Astrocyte (in vitro differentiated cells and primary cell): Measurements from ENCODE around the gene KCNJ18. TPM values are rescaled to one million over a fixed set of nuclear protein-coding genes. Genes with fewer than 3 reads are reported as not detected.
"Not testable (repeated sequence)": the region's sequence is repeated elsewhere in the genome, so short reads cannot be mapped to it uniquely, and the experiment has no call there.

Experiments used
- DNase-seq: peaks from one replicate; pipeline ENCODE4 v3.0.0-alpha.2; 2010; ENCODE audit warnings: low read depth
- FAIRE-seq: peaks from 2 replicates; lab custom pipeline; 2011; peaks lifted over from hg19 to GRCh38; lab: Jason Lieb, UNC
- H2AFZ ChIP-seq: 2 replicates; pipeline ENCODE4 v1.6.0; 2012; ENCODE audit warnings: low read depth, low read length, inconsistent platforms
- H3K27ac ChIP-seq: 2 replicates; pipeline ENCODE4 v1.5.1; 2011; ENCODE audit warnings: low read depth, low read length, inconsistent platforms
- H3K27me3 ChIP-seq: 2 replicates; pipeline ENCODE4 v1.6.0; 2011; ENCODE audit warnings: low read length, inconsistent platforms; ENCODE audit not compliant: insufficient read depth
- H3K36me3 ChIP-seq: 2 replicates; pipeline ENCODE4 v1.5.1; 2011; ENCODE audit warnings: low read length, inconsistent platforms; ENCODE audit not compliant: insufficient read depth
- H3K4me1 ChIP-seq: 2 replicates; pipeline ENCODE4 v1.5.1; 2011; ENCODE audit warnings: low read length, inconsistent platforms; ENCODE audit not compliant: insufficient read depth
- H3K4me2 ChIP-seq: 2 replicates; pipeline ENCODE4 v1.6.0; 2012; ENCODE audit warnings: low read length, inconsistent platforms
- H3K4me3 ChIP-seq: 2 replicates; pipeline ENCODE4 v1.5.1; 2011; ENCODE audit warnings: low read depth, mild to moderate bottlenecking, low read length, inconsistent platforms; ENCODE audit not compliant: insufficient read depth
- H3K79me2 ChIP-seq: 2 replicates; pipeline ENCODE4 v1.6.0; 2012; ENCODE audit warnings: mild to moderate bottlenecking, low read length, inconsistent platforms; ENCODE audit not compliant: insufficient read depth
- H3K9ac ChIP-seq: 2 replicates; pipeline ENCODE4 v1.6.0; 2012; ENCODE audit warnings: mild to moderate bottlenecking, low read length, inconsistent platforms
- H3K9me3 ChIP-seq: 2 replicates; pipeline ENCODE4 v1.5.1; 2012; ENCODE audit warnings: low read depth, mild to moderate bottlenecking, low read length, inconsistent platforms; ENCODE audit not compliant: insufficient read depth
- H4K20me1 ChIP-seq: 2 replicates; pipeline ENCODE4 v1.6.0; 2012; ENCODE audit warnings: low read length, inconsistent platforms; ENCODE audit not compliant: insufficient read depth
- H3K27ac Mint-ChIP-seq: one replicate; pipeline ENCODE4 v1.8.0; 2021; ENCODE audit warnings: mild to moderate bottlenecking, mixed read lengths; ENCODE audit not compliant: unreplicated experiment
- H3K27me3 Mint-ChIP-seq: one replicate; pipeline ENCODE4 v1.8.0; 2021; ENCODE audit warnings: low read depth, mixed read lengths; ENCODE audit not compliant: unreplicated experiment
- H3K36me3 Mint-ChIP-seq: one replicate; pipeline ENCODE4 v1.8.0; 2021; ENCODE audit warnings: low read depth, mixed read lengths; ENCODE audit not compliant: unreplicated experiment
- H3K4me1 Mint-ChIP-seq: one replicate; pipeline ENCODE4 v1.8.0; 2021; ENCODE audit warnings: low read depth, mixed read lengths; ENCODE audit not compliant: unreplicated experiment
- H3K4me3 Mint-ChIP-seq: one replicate; pipeline ENCODE4 v1.8.0; 2021; ENCODE audit warnings: mild to moderate bottlenecking, moderate library complexity, mixed read lengths; ENCODE audit not compliant: unreplicated experiment
- H3K9me3 Mint-ChIP-seq: one replicate; pipeline ENCODE4 v1.8.0; 2021; ENCODE audit warnings: mild to moderate bottlenecking, mixed read lengths; ENCODE audit not compliant: unreplicated experiment
- CTCF ChIP-seq: IDR thresholded peaks from 2 replicates; pipeline ENCODE4 v1.5.1; 2011; ENCODE audit warnings: low read depth, mild to moderate bottlenecking, inconsistent platforms, low read length, moderate library complexity; ENCODE audit not compliant: insufficient read depth
- EZH2 ChIP-seq: IDR thresholded peaks from 2 replicates; pipeline ENCODE4 v1.6.1; 2012; ENCODE audit warnings: mild to moderate bottlenecking, low read length, inconsistent platforms; ENCODE audit not compliant: insufficient read depth
- total RNA-seq: library from RNA; stranded (reverse); gene quantifications from 2 replicates; pipeline ENCODE4 v1.2.1, GENCODE V29; 2021

Gene KCNJ18
- total RNA-seq, 1 donor from 2014 or later: not detected

DNA sequence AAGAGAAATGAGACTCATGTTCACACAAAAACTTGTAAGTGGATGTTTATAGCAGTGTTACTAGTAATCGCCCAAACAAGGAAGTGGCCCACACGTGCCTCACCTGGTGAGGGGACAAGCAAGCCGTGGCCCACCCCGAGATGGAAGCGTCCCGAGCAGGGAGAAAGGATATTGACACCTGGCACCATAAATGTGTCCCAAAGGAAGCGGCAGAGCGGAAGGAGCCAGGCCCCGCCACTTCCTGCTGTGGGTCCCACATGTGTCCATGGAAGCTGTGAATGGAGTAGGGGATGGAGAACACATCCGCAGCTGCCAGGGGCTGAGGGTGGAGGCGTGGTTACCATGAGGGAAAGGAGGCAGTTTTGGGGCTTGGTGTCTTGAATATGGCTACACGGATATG lies 18.9 kb downstream of the KCNJ18 start:
- H3K4me1 Mint-ChIP-seq: no peaks in the 10 kb centered on the region
- Histone ChIP-seq H3K36me3 (no peaks in the 10 kb centered on the region), H3K4me3 (no peak overlapping the region), H3K27ac (no peak overlapping the region), H3K4me2 (no peak overlapping the region), H3K79me2 (no peaks in the 10 kb centered on the region), H2AFZ (no peak overlapping the region), H3K9me3 (peaks cover 3% of the 10 kb centered on the region), H4K20me1 (no peaks in the 10 kb centered on the region), H3K27me3 (no peaks in the 10 kb centered on the region), H3K4me1 (no peaks in the 10 kb centered on the region), H3K9ac (no peak overlapping the region)
- H3K9me3 Mint-ChIP-seq: peaks cover 6% of the 10 kb centered on the region
- DNase-seq (no peak), FAIRE-seq (no peak)
- H3K27me3 Mint-ChIP-seq: no peaks in the 10 kb centered on the region
- no peaks in the 10 kb centered on the region for H3K36me3 Mint-ChIP-seq
- no peak for TF ChIP-seq EZH2
- TF ChIP-seq CTCF: no peak
- H3K27ac Mint-ChIP-seq: no peak overlapping the region
- H3K4me3 Mint-ChIP-seq: no peak overlapping the region

DNA sequence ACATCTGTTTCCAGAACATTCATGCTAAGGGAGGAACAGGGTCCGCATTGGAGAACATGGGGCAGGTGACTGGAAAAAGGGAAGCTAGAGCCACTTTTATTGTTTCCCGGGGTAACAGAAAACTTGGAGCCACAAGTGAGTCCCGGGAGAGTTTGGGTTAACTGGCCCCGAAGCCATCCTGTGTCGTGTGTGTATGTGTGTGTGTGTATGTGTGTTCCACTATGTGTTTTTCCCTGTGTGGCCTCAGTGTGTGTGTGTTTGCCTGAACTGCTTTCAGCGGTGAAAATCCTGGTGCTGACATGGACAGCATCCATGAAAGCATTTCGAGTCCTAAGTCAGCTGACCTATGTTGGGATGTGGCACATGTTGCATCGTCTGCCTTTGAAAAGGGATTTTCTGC lies 20.7 kb downstream of the KCNJ18 start:
- H3K4me3 Mint-ChIP-seq, H3K4me1 Mint-ChIP-seq, H3K9me3 ChIP-seq, DNase-seq, H2AFZ ChIP-seq, H3K27ac Mint-ChIP-seq, H4K20me1 ChIP-seq, H3K9me3 Mint-ChIP-seq, H3K4me2 ChIP-seq, H3K4me3 ChIP-seq, H3K27ac ChIP-seq, H3K79me2 ChIP-seq, H3K36me3 Mint-ChIP-seq, H3K27me3 Mint-ChIP-seq, H3K4me1 ChIP-seq, H3K27me3 ChIP-seq, FAIRE-seq, H3K9ac ChIP-seq, H3K36me3 ChIP-seq: not testable (repeated sequence)

- not testable (repeated sequence) for H3K9me3 ChIP-seq, H3K27me3 ChIP-seq, H3K4me1 Mint-ChIP-seq, H3K79me2 ChIP-seq, H3K4me3 ChIP-seq, H3K4me2 ChIP-seq, FAIRE-seq, H3K27ac ChIP-seq, H3K36me3 ChIP-seq, H3K9me3 Mint-ChIP-seq, H3K27me3 Mint-ChIP-seq, H2AFZ ChIP-seq, H4K20me1 ChIP-seq, H3K36me3 Mint-ChIP-seq, H3K4me1 ChIP-seq, H3K4me3 Mint-ChIP-seq, H3K27ac Mint-ChIP-seq, DNase-seq, H3K9ac ChIP-seq
Observed at GRCh38 chr17:21713631-21714030, 21.3 kb downstream of the KCNJ18 start.

GRCh38 chr17:21714676-21715075 lies 22.4 kb downstream of the KCNJ18 start:
- not testable (repeated sequence) for H3K4me3 Mint-ChIP-seq, H3K36me3 Mint-ChIP-seq, H3K79me2 ChIP-seq, H3K9me3 Mint-ChIP-seq, H3K27me3 ChIP-seq, DNase-seq, H3K4me3 ChIP-seq, H3K27ac Mint-ChIP-seq, FAIRE-seq, H3K4me1 ChIP-seq, H3K27ac ChIP-seq, H4K20me1 ChIP-seq, H2AFZ ChIP-seq, H3K36me3 ChIP-seq, H3K9me3 ChIP-seq, H3K4me1 Mint-ChIP-seq, H3K9ac ChIP-seq, H3K27me3 Mint-ChIP-seq, H3K4me2 ChIP-seq

- FAIRE-seq, H3K4me1 Mint-ChIP-seq, H3K4me3 ChIP-seq, H3K27ac Mint-ChIP-seq, H3K4me2 ChIP-seq, H3K79me2 ChIP-seq, H4K20me1 ChIP-seq, H3K9ac ChIP-seq, H3K27ac ChIP-seq, H3K4me3 Mint-ChIP-seq, H3K27me3 ChIP-seq, H3K4me1 ChIP-seq, H2AFZ ChIP-seq, H3K9me3 ChIP-seq, H3K36me3 Mint-ChIP-seq, H3K27me3 Mint-ChIP-seq, H3K36me3 ChIP-seq, H3K9me3 Mint-ChIP-seq, DNase-seq: not testable (repeated sequence)
Observed at GRCh38 chr17:21715877-21716276, 23.6 kb downstream of the KCNJ18 start.
